ENCODE results near the gene SLC22A1.

DNA sequence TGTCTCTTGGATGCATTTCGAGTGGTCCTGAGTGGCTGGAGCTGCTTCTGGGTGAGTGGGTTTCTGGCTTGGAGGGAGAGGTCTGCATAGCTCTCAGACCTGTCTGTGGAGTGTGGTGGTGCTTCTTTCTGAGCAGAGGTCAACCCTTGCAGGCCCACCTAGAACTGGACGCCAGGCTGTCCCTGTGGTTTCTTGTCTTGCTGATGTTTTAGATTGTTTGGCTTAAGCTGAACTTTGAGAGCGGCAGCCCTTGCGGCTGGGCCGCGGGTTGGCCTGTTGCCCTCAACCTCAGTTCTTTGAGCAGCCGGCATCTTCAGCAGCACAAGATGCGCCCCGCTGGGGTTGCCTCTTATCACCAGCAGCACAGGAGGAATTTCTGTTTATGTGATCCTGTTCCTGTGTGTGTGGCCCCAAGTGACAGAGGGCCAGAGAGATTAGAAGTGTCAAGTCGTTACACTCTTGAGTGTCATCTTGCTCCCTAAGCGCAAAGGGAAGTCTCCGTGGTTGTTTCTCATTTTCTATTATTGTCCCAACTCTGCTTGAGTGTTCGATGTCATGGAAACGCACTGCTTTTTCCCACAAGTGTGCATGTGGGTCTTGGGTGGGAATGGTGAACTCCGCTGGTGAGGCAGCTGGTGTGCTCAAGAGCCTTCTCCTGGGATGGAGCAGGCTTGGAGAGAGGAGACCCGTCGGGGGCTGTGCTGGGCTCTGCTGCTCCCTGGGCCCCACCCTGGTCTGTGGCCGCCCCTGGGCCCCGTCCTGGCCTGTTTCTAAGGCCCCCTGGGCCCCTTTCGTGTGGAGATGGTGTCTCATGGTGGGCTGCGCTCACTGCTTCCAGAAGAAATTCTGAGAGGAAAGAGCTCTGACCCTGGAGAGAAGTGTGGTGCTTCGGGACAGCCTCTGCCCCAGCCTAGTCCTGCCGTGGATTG is 20.1 kb upstream of the SLC22A1 start:
- TF ChIP-seq CTCF (IDR thresholded peaks at IDR 0.05) (no peak), POLR2A (IDR thresholded peaks at IDR 0.05) (no peak)

Measured in vagina (tissue), 2 donors.